Left ventricle myocardium inferior (tissue), 1 donor: ENCODE data around the gene RPA3. TPM values are rescaled to one million over a fixed set of nuclear protein-coding genes. Genes with fewer than 3 reads are reported as not detected.
"Not testable (repeated sequence)": the region's sequence is repeated elsewhere in the genome, so short reads cannot be mapped to it uniquely, and the experiment has no call there.

Experiments
- DNase-seq: peaks from one replicate; pipeline ENCODE4 v3.0.0-alpha.2; 2020
- H3K27ac ChIP-seq: fragments of 200-600 bp; replicated peaks from 2 replicates; pipeline ENCODE4 v1.8.0; 2021
- H3K27me3 ChIP-seq: fragments of 200-600 bp; 2 replicates; pipeline ENCODE4 v1.8.0; 2021; ENCODE audit warnings: low read depth
- H3K36me3 ChIP-seq: fragments of 200-600 bp; 2 replicates; pipeline ENCODE4 v1.8.0; 2021
- H3K4me1 ChIP-seq: fragments of 200-600 bp; 2 replicates; pipeline ENCODE4 v1.8.0; 2021
- H3K4me3 ChIP-seq: fragments of 200-600 bp; 2 replicates; pipeline ENCODE4 v1.8.0; 2021; ENCODE audit warnings: mild to moderate bottlenecking, moderate library complexity
- H3K9me3 ChIP-seq: fragments of 200-600 bp; replicated peaks from 2 replicates; pipeline ENCODE4 v1.8.0; 2021
- intact Hi-C: fragments of 100-400 bp; cut with micrococcal nuclease; formaldehyde crosslinking; loops from one replicate; pipeline ENCODE4 v1.11.0; 2022
- total RNA-seq: library from RNA; stranded (reverse); fragmentation: NEBNext Ultra II Directional; extraction: Animal tissue kit (Norgen Biotek cat#: 25700); gene quantifications from one replicate; pipeline ENCODE4 v1.2.1, GENCODE V29; 2021
- TF ChIP-seq, protein P1 (sequence below): fragments of 200-600 bp; IDR thresholded peaks from 2 replicates; pipeline ENCODE4 v1.8.0; 2021; ENCODE audit warnings: antibody characterized with exemption, mild to moderate bottlenecking, borderline replicate concordance
- donor health status: DM: no; HTN: yes; CAD: no; lungs with severe emphysema.

RPA3 gene
- total RNA-seq, 1 donor from 2014 or later: 21.1 TPM

DNA sequence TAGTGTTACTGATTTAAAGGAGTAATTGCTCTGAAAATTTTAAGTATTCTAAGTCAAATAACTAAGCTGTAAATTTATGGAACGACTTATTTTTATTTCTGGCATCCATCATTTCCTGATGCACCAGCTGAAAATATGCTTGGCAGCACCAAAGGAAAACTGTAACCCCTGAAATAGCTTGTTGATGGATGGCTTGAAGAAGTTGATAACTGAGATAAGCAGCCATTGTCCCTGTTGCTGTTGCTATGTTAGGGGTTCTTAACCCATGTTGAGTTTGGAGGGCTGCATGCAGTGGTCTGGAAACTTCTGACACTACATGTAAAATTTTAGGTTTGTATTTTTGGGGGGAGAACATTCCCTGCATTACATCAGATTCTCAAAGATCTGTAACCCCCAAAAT, 30.6 kb downstream of the RPA3 start:
- Histone ChIP-seq H3K9me3 (no peaks in the 10 kb centered on the region), H3K27ac (peak overlapping the region; percentile 84), H3K27me3 (no peaks in the 10 kb centered on the region), H3K36me3 (no peaks in the 10 kb centered on the region), H3K4me3 (peak overlapping the region; percentile 52), H3K4me1 (peaks cover 40% of the 10 kb centered on the region)
- DNase-seq: no peak
- intact Hi-C loops: no loop called here
- TF ChIP-seq, protein P1, sequence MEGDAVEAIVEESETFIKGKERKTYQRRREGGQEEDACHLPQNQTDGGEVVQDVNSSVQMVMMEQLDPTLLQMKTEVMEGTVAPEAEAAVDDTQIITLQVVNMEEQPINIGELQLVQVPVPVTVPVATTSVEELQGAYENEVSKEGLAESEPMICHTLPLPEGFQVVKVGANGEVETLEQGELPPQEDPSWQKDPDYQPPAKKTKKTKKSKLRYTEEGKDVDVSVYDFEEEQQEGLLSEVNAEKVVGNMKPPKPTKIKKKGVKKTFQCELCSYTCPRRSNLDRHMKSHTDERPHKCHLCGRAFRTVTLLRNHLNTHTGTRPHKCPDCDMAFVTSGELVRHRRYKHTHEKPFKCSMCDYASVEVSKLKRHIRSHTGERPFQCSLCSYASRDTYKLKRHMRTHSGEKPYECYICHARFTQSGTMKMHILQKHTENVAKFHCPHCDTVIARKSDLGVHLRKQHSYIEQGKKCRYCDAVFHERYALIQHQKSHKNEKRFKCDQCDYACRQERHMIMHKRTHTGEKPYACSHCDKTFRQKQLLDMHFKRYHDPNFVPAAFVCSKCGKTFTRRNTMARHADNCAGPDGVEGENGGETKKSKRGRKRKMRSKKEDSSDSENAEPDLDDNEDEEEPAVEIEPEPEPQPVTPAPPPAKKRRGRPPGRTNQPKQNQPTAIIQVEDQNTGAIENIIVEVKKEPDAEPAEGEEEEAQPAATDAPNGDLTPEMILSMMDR: no peak

DNA sequence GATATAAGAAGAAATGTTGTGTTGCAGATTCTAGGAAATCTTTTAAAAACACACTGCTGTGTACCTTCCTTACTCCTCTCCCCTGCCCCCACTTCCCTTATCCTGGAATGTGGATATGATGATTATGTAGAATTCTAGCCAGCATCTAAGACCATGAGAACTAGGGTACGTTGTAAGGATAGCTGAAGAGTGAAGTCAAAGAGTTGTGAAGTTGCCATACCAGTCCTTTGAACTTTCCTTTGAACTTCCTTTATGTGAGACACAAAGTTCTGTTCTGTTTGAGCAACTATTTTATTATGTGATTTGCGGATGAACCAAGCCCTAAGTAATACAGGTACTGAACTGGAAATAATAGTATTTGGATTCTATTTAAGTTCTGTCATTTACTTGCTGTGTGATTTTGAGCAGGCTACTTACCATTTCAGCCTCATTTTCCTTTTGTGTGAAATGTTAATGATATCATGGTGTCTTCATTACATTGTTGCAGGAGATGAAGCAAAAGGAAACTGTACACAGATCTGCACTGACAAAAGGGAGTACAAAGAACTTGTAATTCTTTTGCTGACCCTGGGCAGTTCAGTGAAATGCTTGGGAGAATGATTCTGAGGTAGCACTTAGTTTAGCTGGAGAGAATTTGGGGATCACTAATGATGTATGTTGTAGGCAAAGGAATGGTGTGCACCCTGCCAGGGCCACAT, 31.4 kb downstream of the RPA3 start:
- intact Hi-C loops: no loop called here
- Histone ChIP-seq H3K9me3 (no peaks in the 10 kb centered on the region), H3K4me3 (peak overlapping the region; percentile 52), H3K27me3 (no peaks in the 10 kb centered on the region), H3K4me1 (peaks cover 49% of the 10 kb centered on the region), H3K36me3 (no peaks in the 10 kb centered on the region), H3K27ac (peak overlapping the region; percentile 84)
- TF ChIP-seq, protein P1: no peak
- DNase-seq: no peak

DNA sequence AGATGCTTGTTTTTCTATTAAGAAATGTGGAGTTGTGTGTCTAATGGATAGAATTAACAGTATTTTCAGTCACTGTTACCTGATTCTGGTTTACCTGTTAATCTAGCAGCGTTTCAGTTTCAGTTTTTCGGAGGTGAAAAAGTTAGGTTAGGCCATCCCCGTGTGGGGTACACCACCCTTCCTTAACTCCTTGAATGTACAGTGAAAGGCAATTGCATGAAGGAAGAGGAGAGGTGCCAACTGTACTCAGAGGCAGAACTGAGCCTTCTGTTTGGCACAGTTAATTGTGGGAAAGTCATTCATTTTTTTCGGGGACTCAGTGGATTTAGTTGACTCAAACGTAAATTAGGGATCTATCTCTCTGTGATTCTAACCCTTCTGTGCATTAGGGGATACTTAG, 35.5 kb downstream of the RPA3 start:
- Histone ChIP-seq H3K27me3 (no peaks in the 10 kb centered on the region), H3K9me3 (peaks cover 3% of the 10 kb centered on the region), H3K27ac (peak overlapping the region; percentile 60), H3K4me1 (peaks cover 47% of the 10 kb centered on the region), H3K4me3 (peak overlapping the region; percentile 11), H3K36me3 (no peaks in the 10 kb centered on the region)
- intact Hi-C loops: no loop called here
- DNase-seq: no peak
- TF ChIP-seq, protein P1: no peak

DNA sequence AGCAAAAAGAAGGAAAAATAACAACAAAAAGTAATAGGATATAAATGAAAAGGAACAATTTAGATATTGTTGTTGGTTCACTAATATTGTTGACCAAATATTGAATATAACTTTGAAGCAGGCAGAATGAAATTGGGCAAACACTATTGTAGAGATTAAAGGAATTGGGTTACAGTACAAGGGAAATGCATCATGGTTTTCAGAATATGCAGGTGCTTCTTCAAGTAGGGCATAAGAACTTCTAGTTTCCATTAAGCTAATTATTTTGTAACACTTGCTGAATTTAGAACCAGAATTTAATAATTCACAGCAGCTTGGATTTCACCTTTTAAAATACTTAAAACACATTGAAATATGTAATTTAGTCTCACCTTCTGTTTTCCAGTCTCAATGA, 36.5 kb downstream of the RPA3 start:
- Histone ChIP-seq H3K4me3 (no peak overlapping the region), H3K27ac (peak overlapping the region; percentile 60), H3K9me3 (peaks cover 5% of the 10 kb centered on the region), H3K27me3 (no peaks in the 10 kb centered on the region), H3K36me3 (no peaks in the 10 kb centered on the region), H3K4me1 (peaks cover 38% of the 10 kb centered on the region)
- TF ChIP-seq, protein P1: no peak
- DNase-seq: no peak
- intact Hi-C loops: loop anchor here (2.0 kb wide), 1 partner anchor 79 kb away; no protein-coding TSS in a partner anchor

DNA sequence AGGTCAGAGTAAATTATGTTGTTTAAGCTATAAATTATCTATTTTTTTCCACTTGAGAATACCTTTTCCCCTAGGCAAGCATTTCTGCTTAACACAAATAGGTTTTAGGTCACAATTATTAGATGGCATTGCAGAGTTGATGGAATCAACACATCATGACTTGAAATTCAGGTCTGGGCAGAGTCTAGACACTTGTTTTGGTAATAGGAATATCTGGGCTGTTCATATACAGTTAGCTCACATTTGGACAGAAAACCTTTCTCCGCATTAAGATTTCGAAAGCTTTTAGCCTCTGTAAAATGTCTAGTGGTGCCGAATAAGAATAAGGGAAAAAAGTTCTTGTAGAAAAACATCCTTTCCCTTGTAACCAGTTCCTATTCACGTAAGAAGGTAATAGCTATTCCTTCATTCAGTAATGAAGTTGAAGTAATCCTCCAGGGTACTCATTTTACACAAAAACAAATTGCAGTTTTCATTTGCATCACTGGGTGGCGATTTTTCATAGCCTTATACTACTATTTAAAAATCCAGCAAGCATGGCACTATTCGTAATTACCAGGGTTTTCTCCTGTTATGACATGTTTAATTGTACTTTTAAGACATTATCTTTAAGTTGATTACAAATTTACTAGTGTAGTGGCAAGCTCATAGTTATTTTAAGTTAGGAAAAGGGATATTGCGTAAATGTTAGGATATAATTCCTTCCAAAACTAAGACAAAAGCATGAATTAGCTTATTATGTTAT, 37.0 kb downstream of the RPA3 start:
- no peaks in the 10 kb centered on the region for H3K27me3 ChIP-seq
- H3K36me3 ChIP-seq: no peaks in the 10 kb centered on the region
- peak overlapping the region; percentile 25 for H3K4me3 ChIP-seq
- DNase-seq: no peak
- peaks cover 5% of the 10 kb centered on the region for H3K9me3 ChIP-seq
- intact Hi-C loops: loop anchor here (2.0 kb wide), 1 partner anchor 79 kb away; no protein-coding TSS in a partner anchor
- H3K27ac ChIP-seq: peak overlapping the region; percentile 60
- H3K4me1 ChIP-seq: peaks cover 32% of the 10 kb centered on the region
- TF ChIP-seq, protein P1: peak; percentile 78

DNA sequence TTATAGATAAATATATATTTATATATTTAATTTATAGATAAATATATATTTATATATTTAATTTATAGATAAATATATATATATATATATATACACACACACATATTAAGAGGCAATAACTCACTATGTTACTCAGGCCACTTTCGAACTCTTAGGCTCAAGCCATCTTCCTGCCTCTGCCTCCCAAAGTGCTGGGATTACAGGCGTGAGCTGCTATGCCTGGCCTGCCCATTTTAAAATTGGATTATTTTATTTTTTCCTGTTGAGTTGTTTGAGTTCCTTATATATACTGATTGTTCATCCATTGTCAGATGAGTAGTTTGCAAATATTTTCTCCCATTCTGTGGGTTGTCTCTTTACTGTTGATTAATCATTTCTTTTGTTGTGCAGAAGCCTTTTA, 38.8 kb downstream of the RPA3 start:
- H3K36me3 ChIP-seq, H3K27me3 ChIP-seq, H3K27ac ChIP-seq, H3K9me3 ChIP-seq, H3K4me3 ChIP-seq, DNase-seq: not testable (repeated sequence)
- peaks cover 28% of the 10 kb centered on the region for H3K4me1 ChIP-seq
- intact Hi-C loops: loop anchor here (2.0 kb wide), 1 partner anchor 81 kb away; no protein-coding TSS in a partner anchor
